Measurements from ENCODE around the gene ADD2.

The ADD2 gene

DNA sequence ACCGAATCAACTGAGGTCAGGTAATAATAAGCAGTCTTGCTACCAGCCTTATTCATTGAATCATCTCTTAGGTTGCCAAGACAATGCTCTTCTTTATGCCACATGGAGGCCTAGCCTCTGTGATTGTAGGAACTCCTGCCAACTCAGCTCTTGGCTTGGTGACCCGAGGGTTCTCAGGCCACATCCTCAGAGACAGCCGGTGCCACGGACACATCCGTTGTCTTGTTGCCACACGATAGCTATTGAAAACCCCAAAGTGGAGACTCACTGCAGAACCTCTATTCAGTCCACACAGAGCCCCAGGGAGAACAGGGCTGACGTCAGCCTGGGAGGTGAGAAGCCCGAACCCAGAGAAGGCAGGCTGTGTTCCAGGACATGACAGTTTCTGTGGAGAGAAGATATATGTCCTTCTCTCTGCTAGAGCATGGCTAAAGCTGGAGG is 160.9 kb downstream of the ADD2 start:
- TF ChIP-seq POLR2A (IDR thresholded peaks at IDR 0.05; ENCODE audit: extremely low read depth, insufficient read length), result no peak
- no peak for TF ChIP-seq MYC (IDR thresholded peaks at IDR 0.05; ENCODE audit: low read depth, low read length)
- TF ChIP-seq, protein P1, sequence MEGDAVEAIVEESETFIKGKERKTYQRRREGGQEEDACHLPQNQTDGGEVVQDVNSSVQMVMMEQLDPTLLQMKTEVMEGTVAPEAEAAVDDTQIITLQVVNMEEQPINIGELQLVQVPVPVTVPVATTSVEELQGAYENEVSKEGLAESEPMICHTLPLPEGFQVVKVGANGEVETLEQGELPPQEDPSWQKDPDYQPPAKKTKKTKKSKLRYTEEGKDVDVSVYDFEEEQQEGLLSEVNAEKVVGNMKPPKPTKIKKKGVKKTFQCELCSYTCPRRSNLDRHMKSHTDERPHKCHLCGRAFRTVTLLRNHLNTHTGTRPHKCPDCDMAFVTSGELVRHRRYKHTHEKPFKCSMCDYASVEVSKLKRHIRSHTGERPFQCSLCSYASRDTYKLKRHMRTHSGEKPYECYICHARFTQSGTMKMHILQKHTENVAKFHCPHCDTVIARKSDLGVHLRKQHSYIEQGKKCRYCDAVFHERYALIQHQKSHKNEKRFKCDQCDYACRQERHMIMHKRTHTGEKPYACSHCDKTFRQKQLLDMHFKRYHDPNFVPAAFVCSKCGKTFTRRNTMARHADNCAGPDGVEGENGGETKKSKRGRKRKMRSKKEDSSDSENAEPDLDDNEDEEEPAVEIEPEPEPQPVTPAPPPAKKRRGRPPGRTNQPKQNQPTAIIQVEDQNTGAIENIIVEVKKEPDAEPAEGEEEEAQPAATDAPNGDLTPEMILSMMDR (IDR thresholded peaks at IDR 0.05; ENCODE audit: low read depth, low read length), result no peak
- TF ChIP-seq, protein P2, sequence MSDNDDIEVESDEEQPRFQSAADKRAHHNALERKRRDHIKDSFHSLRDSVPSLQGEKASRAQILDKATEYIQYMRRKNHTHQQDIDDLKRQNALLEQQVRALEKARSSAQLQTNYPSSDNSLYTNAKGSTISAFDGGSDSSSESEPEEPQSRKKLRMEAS (IDR thresholded peaks at IDR 0.05; ENCODE audit: low read depth, low read length), result no peak
- H3K4me3 ChIP-seq (ENCODE audit: low read depth, low read length), result no peak overlapping the region
- no peak for DNase-seq (ENCODE audit: low read depth)

Measured in NB4 (cell line).